Uterus (tissue), 2 donors: Measurements from ENCODE around the gene FAM200B.

Experiments
- POLR2A ChIP-seq, 2 donors: fragments of 450-650 bp; IDR thresholded peaks; one replicate each; pipeline ENCODE4 v1.6.1; 2016; ENCODE audit warnings: antibody characterized with exemption in 2 of 2, mild to moderate bottlenecking in 1 of 2, moderate library complexity in 1 of 2
- TF ChIP-seq, protein P1 (sequence below), 4 experiments: fragments of 200-600 bp in 2 of 4; fragments of 450-650 bp in 2 of 4; sonication (generic) in 2 of 4; IDR thresholded peaks; one replicate each; pipeline ENCODE4 v1.5.1; 2016 to 2019; ENCODE audit warnings: antibody characterized with exemption in 4 of 4, mild to moderate bottlenecking in 2 of 4, moderate library complexity in 1 of 4

DNA sequence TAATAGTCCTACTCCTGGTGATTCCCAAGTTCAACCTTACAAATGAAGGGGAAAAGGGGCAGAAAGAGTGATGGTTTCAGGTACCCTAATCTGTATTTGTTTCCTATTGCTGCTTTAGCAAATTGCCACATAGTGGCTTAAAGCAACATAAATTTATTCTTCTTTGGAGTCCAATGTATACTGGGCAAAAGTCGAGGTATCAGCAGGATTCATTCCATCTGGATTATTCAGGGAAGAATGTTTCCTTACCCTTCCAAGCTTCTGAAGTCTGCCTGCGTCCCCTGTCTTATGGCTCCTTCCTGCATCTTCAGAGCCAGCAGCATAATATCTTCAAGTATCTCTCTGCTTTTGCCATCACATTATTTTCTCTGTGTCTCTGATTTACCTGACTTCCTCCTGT lies 11.0 kb downstream of the FAM200B start:
- TF ChIP-seq, protein P1, sequence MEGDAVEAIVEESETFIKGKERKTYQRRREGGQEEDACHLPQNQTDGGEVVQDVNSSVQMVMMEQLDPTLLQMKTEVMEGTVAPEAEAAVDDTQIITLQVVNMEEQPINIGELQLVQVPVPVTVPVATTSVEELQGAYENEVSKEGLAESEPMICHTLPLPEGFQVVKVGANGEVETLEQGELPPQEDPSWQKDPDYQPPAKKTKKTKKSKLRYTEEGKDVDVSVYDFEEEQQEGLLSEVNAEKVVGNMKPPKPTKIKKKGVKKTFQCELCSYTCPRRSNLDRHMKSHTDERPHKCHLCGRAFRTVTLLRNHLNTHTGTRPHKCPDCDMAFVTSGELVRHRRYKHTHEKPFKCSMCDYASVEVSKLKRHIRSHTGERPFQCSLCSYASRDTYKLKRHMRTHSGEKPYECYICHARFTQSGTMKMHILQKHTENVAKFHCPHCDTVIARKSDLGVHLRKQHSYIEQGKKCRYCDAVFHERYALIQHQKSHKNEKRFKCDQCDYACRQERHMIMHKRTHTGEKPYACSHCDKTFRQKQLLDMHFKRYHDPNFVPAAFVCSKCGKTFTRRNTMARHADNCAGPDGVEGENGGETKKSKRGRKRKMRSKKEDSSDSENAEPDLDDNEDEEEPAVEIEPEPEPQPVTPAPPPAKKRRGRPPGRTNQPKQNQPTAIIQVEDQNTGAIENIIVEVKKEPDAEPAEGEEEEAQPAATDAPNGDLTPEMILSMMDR (IDR thresholded peaks at IDR 0.05) = no peak
- TF ChIP-seq POLR2A (IDR thresholded peaks at IDR 0.05) = no peak
